ENCODE data around the gene APBA2. TPM values are rescaled to one million over a fixed set of nuclear protein-coding genes. Genes with fewer than 3 reads are reported as not detected.
A peak's percentile ranks its signal among the peaks of the same experiment; 100 is the strongest.

Gene APBA2
- total RNA-seq, 2 donors from 2014 or later = 2.3 to 3.8 TPM

GRCh38 chr15:29058903-29059539, 173.2 kb downstream of the APBA2 start:
- H3K4me3 Mint-ChIP-seq = no peak overlapping the region
- H3K4me1 Mint-ChIP-seq = no peaks in the 10 kb centered on the region
- peak; percentile 72 for ATAC-seq (replicated peaks)
- H3K9me3 Mint-ChIP-seq = no peaks in the 10 kb centered on the region
- H3K36me3 Mint-ChIP-seq (ENCODE audit: low read depth) = no peaks in the 10 kb centered on the region
- H3K27ac Mint-ChIP-seq = no peak overlapping the region
- H3K27me3 Mint-ChIP-seq = no peaks in the 10 kb centered on the region

- no peaks in the 10 kb centered on the region for H3K27me3 Mint-ChIP-seq
- H3K9me3 Mint-ChIP-seq = no peaks in the 10 kb centered on the region
- ATAC-seq (replicated peaks) = no peak
- H3K27ac Mint-ChIP-seq = no peak overlapping the region
- no peaks in the 10 kb centered on the region for H3K36me3 Mint-ChIP-seq (ENCODE audit: low read depth)
- no peaks in the 10 kb centered on the region for H3K4me1 Mint-ChIP-seq
- H3K4me3 Mint-ChIP-seq = no peak overlapping the region
Observed at GRCh38 chr15:29059871-29060640, 174.3 kb downstream of the APBA2 start.

DNA sequence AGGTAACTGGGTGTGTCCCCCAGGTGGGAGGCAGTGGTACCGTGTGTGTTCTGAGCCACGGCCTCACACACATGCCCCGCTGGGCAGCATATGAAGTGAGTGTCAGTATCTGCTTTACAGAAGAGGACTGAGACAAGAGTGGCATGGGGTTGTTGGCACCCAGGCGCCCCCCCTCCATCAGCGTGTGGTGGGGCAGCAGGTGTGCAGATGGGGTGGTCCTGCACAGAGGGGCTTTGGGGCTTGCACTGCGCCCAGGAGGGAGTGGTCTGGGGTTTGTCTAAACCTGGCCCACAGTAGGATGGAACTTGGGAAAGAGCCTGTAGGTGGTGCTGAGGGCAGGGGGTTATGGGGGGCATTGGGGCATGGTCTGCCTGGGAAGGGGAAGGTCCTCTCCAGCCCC, 176.0 kb downstream of the APBA2 start:
- H3K4me3 Mint-ChIP-seq = no peak overlapping the region
- H3K27ac Mint-ChIP-seq = no peak overlapping the region
- no peaks in the 10 kb centered on the region for H3K27me3 Mint-ChIP-seq
- H3K9me3 Mint-ChIP-seq = no peaks in the 10 kb centered on the region
- ATAC-seq (replicated peaks) = no peak
- H3K36me3 Mint-ChIP-seq (ENCODE audit: low read depth) = no peaks in the 10 kb centered on the region
- no peaks in the 10 kb centered on the region for H3K4me1 Mint-ChIP-seq

- Mint-ChIP-seq H3K27ac (no peak overlapping the region), H3K4me1 (no peaks in the 10 kb centered on the region), H3K4me3 (no peak overlapping the region), H3K36me3 (ENCODE audit: low read depth) (no peaks in the 10 kb centered on the region), H3K27me3 (no peaks in the 10 kb centered on the region), H3K9me3 (no peaks in the 10 kb centered on the region)
- no peak for ATAC-seq (replicated peaks)
Observed at GRCh38 chr15:29062179-29062591, 176.4 kb downstream of the APBA2 start.

DNA sequence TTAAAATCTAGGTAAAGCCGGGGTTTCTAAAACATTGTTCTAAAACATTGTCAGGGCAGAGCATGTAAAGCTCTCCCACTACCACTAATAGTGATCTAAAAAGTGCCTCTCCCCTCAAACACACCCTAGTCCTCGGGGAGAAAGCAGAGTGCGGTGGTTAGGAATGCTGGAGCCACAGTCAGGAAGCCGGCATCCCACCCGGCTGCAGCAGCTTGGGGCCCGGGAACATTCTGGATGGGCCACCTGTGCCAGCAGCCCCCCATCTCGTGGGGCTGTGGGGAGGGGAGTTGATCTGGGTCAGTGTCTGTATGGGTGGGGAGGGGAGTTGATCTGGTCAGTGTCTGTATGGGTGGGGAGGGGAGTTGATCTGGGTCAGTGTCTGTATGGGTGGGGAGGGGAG, 176.9 kb downstream of the APBA2 start:
- Mint-ChIP-seq H3K4me3 (no peak overlapping the region), H3K9me3 (no peaks in the 10 kb centered on the region), H3K27me3 (no peaks in the 10 kb centered on the region), H3K27ac (no peak overlapping the region), H3K36me3 (ENCODE audit: low read depth) (no peaks in the 10 kb centered on the region), H3K4me1 (no peaks in the 10 kb centered on the region)
- no peak for ATAC-seq (replicated peaks)

DNA sequence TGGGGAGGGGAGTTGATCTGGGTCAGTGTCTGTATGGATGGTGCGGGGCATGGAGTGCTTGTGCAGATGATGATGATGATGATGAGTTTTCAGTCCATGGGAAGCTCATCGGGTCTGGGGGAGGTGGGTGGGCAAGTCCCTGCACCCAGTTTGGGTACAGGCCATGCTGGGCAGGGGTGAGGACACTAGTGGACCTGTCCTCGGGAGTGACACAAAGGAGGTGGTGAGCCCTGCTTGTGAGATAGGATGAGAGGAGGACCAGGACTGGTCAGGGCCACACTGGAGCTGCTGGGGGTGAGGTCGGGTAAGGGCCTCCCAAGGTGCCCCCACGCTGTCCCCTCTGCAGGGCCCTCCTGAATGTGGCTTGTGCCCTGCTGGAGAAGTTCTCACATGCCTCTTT, 177.9 kb downstream of the APBA2 start:
- H3K4me1 Mint-ChIP-seq = no peaks in the 10 kb centered on the region
- no peak overlapping the region for H3K27ac Mint-ChIP-seq
- H3K27me3 Mint-ChIP-seq = no peaks in the 10 kb centered on the region
- H3K9me3 Mint-ChIP-seq = no peaks in the 10 kb centered on the region
- no peaks in the 10 kb centered on the region for H3K36me3 Mint-ChIP-seq (ENCODE audit: low read depth)
- no peak overlapping the region for H3K4me3 Mint-ChIP-seq
- ATAC-seq (replicated peaks) = no peak

- Mint-ChIP-seq H3K36me3 (ENCODE audit: low read depth) (no peaks in the 10 kb centered on the region), H3K9me3 (no peaks in the 10 kb centered on the region), H3K4me3 (no peak overlapping the region), H3K4me1 (no peaks in the 10 kb centered on the region), H3K27ac (no peak overlapping the region), H3K27me3 (no peaks in the 10 kb centered on the region)
- no peak for ATAC-seq (replicated peaks)
Observed at GRCh38 chr15:29064290-29064689, 178.5 kb downstream of the APBA2 start.

DNA sequence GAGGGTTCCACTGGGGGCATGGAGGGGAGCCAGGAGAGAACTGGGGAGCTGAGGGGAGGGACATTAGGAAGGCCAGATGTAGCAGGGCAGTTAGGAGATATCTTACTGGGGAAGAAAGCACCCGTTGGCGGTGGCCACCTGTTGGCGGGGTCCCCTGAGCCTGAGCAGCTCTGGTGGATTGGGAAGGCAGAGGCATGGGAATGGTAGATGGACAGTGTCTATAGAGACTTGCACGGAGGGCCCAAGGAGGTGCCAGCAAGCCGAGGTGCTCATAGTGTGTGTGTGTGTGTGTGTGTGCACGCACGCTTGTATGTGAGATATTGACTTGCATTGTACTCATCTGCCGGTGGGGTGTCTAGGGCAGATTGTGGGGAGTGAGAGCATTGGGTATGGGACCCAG, 179.0 kb downstream of the APBA2 start:
- Mint-ChIP-seq H3K36me3 (ENCODE audit: low read depth) (no peaks in the 10 kb centered on the region), H3K27ac (no peak overlapping the region), H3K4me1 (no peaks in the 10 kb centered on the region), H3K9me3 (no peaks in the 10 kb centered on the region), H3K4me3 (no peak overlapping the region), H3K27me3 (no peaks in the 10 kb centered on the region)
- ATAC-seq (replicated peaks) = no peak

DNA sequence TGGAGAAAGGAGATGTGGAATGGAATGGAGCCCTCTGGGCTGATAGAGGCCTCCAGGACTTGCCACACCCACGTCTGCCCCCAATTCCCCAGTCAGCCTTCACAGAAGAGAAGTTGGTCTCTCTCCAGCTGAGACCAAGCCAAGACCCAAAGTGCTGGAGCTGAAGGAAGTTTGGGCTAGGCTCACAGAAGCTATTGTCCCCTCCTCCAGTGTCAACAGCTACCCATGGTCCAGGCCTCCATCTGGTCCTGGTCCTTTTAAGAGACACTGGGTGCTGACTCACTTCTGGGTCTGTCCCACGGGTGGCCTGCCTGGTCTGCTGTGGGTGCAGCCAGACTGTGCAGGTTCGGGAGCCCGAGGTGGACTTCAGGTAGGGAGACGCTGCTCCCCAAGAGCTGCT, 179.8 kb downstream of the APBA2 start:
- H3K27me3 Mint-ChIP-seq = no peaks in the 10 kb centered on the region
- no peak overlapping the region for H3K4me3 Mint-ChIP-seq
- ATAC-seq (replicated peaks) = no peak
- no peaks in the 10 kb centered on the region for H3K9me3 Mint-ChIP-seq
- no peaks in the 10 kb centered on the region for H3K36me3 Mint-ChIP-seq (ENCODE audit: low read depth)
- H3K4me1 Mint-ChIP-seq = no peaks in the 10 kb centered on the region
- no peak overlapping the region for H3K27ac Mint-ChIP-seq

- Mint-ChIP-seq H3K27me3 (no peaks in the 10 kb centered on the region), H3K4me3 (no peak overlapping the region), H3K9me3 (no peaks in the 10 kb centered on the region), H3K4me1 (no peaks in the 10 kb centered on the region), H3K27ac (no peak overlapping the region), H3K36me3 (ENCODE audit: low read depth) (no peaks in the 10 kb centered on the region)
- no peak for ATAC-seq (replicated peaks)
Observed at GRCh38 chr15:29066310-29066709, 180.5 kb downstream of the APBA2 start.

GRCh38 chr15:29066838-29067237, 181.1 kb downstream of the APBA2 start:
- H3K4me1 Mint-ChIP-seq = no peaks in the 10 kb centered on the region
- no peaks in the 10 kb centered on the region for H3K9me3 Mint-ChIP-seq
- H3K36me3 Mint-ChIP-seq (ENCODE audit: low read depth) = no peaks in the 10 kb centered on the region
- no peak for ATAC-seq (replicated peaks)
- no peak overlapping the region for H3K27ac Mint-ChIP-seq
- no peaks in the 10 kb centered on the region for H3K27me3 Mint-ChIP-seq
- no peak overlapping the region for H3K4me3 Mint-ChIP-seq

DNA sequence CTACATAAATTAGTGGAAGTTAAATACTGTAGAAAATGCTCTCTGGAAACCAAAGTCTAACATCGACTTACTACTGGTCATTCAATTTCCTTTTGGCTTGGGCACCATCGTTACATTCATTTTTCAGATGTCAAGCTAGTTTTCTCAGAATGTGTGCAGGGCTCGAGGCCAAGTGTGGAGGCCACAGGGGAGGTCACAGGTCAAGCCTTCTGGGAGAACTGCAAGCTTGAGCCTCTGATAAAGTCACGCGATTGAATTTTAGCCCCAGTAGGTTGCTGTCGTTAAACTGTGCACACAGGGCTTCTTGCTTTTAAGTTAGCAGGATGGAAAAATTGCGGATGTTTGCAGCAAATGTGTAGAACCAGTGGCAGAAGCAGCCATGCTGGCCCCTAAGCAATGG, 182.2 kb downstream of the APBA2 start:
- H3K36me3 Mint-ChIP-seq (ENCODE audit: low read depth) = no peaks in the 10 kb centered on the region
- no peaks in the 10 kb centered on the region for H3K9me3 Mint-ChIP-seq
- no peaks in the 10 kb centered on the region for H3K27me3 Mint-ChIP-seq
- H3K27ac Mint-ChIP-seq = no peak overlapping the region
- no peak overlapping the region for H3K4me3 Mint-ChIP-seq
- no peak for ATAC-seq (replicated peaks)
- H3K4me1 Mint-ChIP-seq = no peaks in the 10 kb centered on the region

DNA sequence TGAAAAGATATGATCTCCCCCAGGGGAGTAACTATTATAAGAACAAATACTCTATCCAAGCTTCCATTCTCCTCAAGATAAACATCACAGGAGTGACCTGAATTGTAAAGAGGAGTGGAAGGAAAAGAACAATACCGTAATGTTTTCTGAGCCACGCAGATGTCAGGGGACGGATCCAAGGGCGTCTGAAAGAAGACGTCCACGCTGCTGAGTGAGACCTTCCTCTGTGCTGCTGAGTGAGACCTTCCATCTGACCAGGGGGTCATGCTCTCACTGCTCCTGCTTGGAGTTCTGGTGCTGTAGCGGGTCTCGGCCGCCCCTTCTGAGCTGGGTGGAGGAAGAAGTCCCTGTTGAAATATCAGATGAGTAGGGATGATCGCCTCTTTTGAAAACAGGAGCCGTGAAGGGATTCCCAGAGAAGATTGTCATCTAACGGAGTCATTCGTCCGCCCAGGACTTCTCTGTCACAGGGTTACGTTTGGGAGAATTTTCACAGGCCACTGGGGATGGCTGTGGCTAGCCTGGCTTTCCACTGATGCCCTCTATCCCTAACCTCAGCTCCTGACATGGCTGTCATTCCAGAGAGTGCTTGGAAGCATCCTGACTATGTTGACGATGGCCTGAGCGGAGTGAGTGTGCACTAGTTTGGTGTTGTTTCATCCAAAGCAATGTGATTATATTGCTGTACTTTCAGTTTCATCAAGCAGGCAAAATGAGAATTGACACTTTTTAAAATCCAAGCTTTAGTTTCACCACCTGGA, 184.9 kb downstream of the APBA2 start:
- no peaks in the 10 kb centered on the region for H3K9me3 Mint-ChIP-seq
- H3K4me3 Mint-ChIP-seq = no peak overlapping the region
- H3K27me3 Mint-ChIP-seq = no peaks in the 10 kb centered on the region
- H3K4me1 Mint-ChIP-seq = no peaks in the 10 kb centered on the region
- no peak for ATAC-seq (replicated peaks)
- H3K36me3 Mint-ChIP-seq (ENCODE audit: low read depth) = no peaks in the 10 kb centered on the region
- no peak overlapping the region for H3K27ac Mint-ChIP-seq

DNA sequence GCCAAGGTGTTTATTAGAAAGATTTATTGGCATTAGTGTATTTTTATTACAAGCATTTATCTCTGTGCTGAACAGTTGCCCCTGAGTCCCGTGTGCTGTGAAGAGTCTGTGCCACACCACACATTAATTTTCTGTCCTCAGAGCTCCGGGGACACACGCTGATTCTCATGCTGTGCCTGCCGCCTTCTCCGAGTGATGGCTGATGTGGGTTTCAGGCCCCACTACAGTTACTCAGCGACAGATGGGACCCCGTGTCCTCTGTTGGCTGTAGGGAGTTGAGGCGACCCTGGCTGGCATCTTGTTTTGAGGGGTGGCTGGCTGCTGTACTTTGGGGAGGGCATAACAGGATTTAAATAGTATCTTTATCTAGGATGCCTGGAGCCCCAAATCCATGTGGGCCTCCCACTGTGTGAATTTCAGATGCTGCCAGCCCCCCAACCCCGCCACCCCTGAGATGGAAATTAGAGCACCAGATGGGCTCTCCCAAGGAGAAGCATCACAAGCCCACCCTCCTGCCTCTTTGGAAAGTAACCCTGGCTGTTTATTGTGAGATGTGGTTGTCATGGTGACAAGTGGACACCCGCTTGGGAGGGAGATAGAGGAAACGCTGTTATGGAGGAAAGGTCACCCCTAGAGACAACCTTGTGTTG, 185.6 kb downstream of the APBA2 start:
- no peaks in the 10 kb centered on the region for H3K27me3 Mint-ChIP-seq
- no peak overlapping the region for H3K4me3 Mint-ChIP-seq
- ATAC-seq (replicated peaks) = no peak
- H3K27ac Mint-ChIP-seq = no peak overlapping the region
- no peaks in the 10 kb centered on the region for H3K4me1 Mint-ChIP-seq
- no peaks in the 10 kb centered on the region for H3K9me3 Mint-ChIP-seq
- H3K36me3 Mint-ChIP-seq (ENCODE audit: low read depth) = no peaks in the 10 kb centered on the region
